HG02678 (cell line): ENCODE data around the gene ST8SIA3.
"Not testable (repeated sequence)": the region's sequence is repeated elsewhere in the genome, so short reads cannot be mapped to it uniquely, and the experiment has no call there.

Source experiments
- ATAC-seq: cut with Tn5 transposase; IDR thresholded peaks from one replicate; pipeline ENCODE4 v1.9.1; 2021; ENCODE audit warnings: mild to moderate bottlenecking, moderate library complexity; ENCODE audit not compliant: unreplicated experiment

The ST8SIA3 gene

DNA sequence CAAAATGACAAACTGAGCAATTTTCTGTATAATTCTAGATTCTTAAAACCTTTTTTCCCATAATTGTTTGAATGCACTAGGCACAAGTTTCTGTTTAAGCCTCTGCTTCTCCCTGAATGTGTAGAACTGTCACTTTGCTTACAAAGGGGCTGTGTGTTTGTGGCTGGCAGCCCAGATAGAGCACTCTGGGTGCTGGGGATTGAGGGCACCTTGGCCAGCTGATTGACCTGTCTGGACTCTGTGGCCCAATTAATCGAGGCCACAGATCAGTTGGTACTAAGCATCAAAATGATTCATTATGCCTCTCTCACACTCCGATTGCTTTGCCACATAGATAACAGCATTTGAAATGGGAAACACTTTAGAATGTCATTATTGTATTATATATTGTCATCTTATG, 12.1 kb downstream of the ST8SIA3 start:
- ATAC-seq, result no peak

DNA sequence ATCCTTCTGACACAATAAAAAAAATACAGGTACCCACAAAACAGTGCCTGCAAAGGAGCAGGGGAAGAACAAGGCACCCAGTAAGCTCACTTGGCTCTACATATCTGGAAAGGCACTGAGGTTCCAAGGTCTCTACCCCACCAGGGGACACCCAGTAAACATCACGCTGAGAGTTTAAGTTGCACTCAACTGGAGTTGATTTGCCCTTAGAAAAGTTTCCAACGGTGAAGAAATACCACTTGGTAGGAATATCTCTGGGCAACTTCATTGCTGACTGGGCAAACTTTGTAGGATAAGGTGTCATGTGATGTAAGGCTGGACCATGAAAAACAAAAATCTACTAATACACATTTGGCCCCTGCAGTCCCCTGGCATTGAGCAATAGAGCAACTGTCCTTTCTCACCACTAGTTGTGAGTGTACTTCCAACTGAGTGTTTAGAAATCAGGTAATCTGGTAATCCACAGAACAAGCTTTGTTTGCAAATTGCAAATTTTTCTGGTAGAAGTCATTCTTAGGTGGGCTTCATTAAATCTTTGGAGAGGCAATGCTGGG, 14.2 kb downstream of the ST8SIA3 start:
- no peak for ATAC-seq

DNA sequence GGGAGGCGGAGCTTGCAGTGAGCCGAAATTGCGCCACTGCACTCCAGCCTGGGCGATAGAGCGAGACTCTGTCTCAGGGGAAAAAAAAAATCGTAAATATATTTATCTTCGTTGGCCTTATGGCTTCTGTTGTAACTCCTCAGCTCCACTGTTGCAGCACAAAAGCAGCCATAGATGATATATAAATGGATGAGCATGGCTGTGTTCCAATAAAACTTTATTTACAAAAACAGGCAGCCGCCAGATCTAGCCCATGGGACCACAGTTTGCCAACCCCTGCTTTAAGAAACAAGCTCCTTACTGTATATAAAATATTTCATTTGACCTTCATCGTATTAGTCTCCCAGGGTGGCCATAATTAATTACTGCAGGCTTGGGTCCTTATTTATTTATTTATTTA, 20.1 kb downstream of the ST8SIA3 start:
- ATAC-seq, result no peak

DNA sequence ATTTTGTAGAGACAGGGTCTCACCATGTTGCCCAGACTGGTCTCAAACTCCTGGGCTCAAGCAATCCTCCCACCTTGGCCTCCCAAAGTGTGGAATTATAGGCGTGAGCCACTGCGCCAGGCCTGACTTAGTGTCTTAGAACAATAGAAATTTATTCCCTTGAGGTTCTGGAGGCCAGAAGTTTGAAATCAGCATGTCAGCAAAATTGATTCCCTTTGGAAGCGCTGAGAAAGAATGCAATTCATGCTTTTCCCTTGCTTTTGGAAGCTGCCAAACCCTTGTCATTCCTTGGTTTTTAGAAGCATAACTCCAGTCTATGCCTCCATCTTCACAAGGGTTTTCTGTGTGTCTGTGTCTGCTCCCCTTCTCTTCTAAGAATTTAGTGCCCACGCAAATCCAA, 20.7 kb downstream of the ST8SIA3 start:
- ATAC-seq, result no peak

DNA sequence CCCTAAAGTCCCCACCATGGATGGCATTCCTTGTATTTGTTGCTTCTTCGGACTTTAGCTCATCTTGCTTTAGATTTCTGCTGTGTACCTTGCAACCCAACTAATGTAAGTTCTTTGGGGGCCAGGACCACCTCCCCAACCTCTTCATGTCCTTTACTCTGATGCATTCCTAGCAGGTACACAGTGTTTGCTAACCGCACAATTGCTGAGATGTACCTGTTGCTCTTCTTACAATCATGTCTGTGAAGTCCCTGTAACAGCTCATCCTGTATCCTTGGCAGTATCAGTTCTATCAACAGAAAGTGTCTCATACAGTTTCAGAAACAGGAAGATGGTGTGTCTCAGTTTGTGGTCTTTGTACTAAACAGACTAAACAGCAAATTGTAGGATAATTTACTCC, 24.1 kb downstream of the ST8SIA3 start:
- no peak for ATAC-seq

DNA sequence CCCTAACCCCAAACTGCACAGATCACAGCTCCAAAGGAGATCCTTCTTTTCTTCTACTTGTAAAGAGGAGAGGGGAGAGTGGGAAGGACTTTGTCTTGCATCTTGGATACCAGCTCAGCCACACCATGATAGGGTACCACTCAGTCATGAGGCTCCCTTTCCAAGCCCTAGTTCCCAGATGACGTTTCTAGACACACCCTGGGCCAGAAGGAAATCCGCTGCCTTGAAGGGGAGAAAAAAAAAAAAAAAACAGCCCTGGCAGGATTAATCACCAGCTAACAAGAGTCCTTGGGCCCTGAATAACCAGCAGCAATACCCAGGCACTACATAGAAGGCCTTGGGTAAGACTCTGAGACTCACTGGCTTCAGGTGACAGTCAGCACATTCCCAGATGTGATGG, 36.9 kb downstream of the ST8SIA3 start:
- no peak for ATAC-seq

DNA sequence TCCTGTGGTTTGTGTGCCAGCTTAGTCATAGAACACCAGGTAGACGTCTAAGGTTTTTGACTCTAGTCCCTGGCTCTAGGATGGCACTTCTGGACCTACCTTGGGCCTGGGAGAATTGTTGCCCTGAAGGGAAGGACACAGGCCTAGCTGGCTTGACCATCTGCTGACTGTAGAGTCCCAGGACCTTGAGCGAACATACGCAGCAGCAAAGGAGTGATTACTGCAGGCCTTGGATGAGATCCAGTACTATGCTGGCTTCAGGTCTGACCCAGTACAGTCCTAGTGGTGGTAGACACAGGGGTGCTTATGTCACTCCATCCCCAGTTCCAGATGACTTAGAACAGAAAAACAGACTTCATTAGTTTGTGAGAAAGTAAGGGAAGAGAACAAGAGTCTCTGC, 37.7 kb downstream of the ST8SIA3 start:
- no peak for ATAC-seq

DNA sequence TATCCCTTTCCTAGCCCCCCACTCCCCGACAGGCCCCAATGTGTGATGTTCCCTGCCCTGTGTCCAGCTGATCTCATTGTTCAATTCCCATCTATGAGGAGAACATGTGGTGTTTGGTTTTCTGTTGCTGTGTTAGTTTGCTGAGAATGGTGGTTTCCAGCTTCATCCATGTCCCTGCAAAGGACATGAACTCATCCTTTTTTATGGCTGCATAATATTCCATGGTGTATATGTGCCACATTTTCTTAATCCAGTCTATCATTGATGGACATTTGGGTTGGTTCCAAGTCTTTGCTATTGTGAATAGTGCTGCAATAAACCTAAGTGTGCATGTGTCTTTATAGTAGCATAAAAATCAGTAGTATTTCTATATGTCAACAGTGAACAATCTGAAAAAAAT, 42.4 kb downstream of the ST8SIA3 start:
- not testable (repeated sequence) for ATAC-seq

DNA sequence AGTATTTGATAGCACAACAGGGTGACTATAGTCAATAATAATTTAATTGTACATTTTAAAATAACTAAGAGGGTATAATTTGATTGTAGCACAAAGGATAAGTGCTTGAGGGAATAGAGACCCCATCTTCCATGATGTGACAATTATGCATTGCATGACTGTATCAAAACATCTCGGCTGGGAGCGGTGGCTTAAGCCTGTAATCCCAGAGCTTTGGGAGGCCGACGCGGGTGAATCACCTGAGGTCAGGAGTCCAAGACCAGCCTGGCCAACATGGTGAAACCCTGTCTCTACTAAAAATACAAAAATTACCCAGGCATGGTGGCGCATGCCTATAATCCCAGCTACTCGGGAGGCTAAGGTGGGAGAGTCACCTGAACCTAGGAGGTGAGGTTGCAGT, 44.5 kb downstream of the ST8SIA3 start:
- not testable (repeated sequence) for ATAC-seq

DNA sequence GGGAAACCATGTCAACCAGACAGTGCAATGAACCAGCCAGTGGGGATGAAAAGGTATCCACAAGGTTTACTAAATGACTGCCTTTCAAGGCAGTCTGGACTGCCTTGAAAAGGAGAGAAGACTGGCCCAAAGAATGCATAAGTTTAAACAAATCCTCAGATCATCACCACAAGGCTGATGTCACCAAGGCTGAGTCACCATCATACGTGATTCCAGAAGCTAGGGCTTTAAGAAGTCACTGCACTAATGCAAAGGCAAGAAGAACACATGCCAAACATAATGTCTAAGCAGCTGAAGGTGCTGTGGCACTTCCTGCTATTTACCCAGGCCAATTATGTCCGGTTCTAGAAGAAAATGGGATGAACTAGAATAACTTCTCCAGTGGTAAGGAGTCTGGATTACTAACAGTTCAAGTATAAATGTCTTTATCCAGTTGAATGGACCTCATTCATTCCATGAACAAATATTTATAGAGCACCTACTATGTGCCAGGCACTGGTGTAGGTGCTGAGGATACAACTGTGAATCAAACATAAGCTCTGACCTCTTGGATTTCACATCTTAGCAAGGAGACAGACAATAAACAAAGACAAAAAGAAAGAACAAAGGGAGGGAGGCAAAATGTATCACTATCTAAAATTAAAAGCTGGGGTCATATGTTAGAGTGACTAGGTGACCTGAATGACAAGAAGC, 45.2 kb downstream of the ST8SIA3 start:
- ATAC-seq, result no peak

DNA sequence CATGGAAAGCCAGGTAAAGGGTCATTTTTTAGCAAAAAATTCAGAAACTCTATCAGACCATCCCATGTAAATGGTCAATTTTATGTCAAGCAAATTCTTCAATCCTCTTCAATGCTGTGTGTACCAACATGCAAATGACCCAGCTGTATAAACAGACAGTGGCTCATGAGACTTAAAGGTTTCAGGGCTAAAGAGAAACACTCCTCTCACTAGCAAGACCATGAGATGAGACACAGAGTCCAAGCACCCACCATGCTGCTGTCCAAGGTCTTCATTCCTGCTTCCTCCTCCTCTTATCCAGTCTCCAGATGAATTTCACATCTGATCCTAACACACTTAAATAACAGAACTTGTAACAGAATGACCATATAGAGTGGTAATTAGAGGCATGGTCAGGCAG, 52.0 kb downstream of the ST8SIA3 start:
- ATAC-seq, result no peak

DNA sequence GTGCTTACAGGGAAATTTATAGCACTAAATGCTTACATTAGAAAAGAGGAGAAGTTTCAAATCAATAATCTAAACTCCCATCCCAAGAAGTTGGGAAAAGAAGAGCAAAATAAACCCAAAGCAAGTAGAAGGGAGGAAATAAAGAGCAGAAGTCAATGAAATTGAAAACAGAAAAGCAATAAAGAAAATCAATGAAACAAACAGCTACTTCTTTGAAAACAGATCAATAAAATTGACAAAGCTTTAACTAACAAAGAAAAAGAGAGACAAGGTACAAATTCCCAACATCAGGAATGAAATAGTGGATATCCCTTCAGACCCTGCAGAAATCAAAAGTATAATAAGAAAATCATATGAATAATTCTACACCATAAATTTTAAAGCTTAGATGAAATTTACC, 57.3 kb downstream of the ST8SIA3 start:
- ATAC-seq, result no peak

DNA sequence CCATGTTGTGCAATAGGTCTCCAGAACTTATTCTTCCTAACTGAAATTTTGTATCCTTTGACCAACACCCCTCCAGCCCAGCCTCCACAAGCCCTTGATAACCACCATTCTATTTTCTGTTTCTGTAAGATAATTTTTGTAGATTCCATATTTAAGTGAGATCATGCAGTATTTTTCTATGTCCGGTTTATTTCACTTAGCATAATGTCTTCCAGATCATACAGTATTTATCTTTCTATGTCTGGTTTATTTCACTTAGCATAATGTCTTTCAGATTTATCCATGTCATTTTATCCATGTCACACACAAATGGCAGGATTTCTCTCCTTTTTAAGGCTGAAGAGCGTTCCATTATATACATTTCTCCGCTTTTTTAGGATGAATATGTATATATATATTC, 58.4 kb downstream of the ST8SIA3 start:
- no peak for ATAC-seq

DNA sequence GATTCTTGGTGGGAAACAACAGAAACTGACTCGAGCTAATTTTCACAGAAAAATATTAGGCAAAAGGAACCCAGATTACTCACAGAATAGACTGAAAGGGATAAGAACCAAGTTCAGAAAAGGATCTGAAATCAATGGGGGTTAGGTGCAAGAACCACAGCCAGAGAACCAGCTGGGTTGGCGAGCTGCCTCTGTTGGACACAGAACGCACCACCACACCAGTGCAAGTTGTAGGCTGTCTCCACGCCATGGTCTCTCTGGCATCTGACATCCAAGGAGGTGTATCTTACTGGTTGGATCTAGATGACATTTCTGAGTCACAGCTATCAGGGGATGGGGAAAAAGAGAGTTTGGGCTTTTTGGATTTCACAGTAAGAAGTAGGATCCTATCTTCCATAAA, 64.2 kb downstream of the ST8SIA3 start:
- ATAC-seq, result no peak
